BLaER1 treated with 17β-estradiol and CSF1 and Interleukin-3, amounts not matched to agents 10 nM and 100 nM (cell line): ENCODE measurements around the gene CHID1.

Experiments
- H3K27ac ChIP-seq, 11 experiments: shearing (Covaris generic); formaldehyde crosslinking; 2 replicates each; pipeline ENCODE4 v1.8.1; 2022
- H3K27me3 ChIP-seq, 11 experiments: shearing (Covaris generic); formaldehyde crosslinking; 2 replicates each; pipeline ENCODE4 v1.8.1; 2022
- H3K36me3 ChIP-seq, 11 experiments: shearing (Covaris generic); formaldehyde crosslinking; 2 replicates each; pipeline ENCODE4 v1.8.1; 2022
- H3K4me1 ChIP-seq, 10 experiments: shearing (Covaris generic); formaldehyde crosslinking; 2 replicates each; pipeline ENCODE4 v1.8.1; 2022
- H3K4me2 ChIP-seq, 11 experiments: shearing (Covaris generic); formaldehyde crosslinking; 2 replicates each; pipeline ENCODE4 v1.8.1; 2022
- H3K4me3 ChIP-seq, 10 experiments: shearing (Covaris generic); formaldehyde crosslinking; 2 replicates each; pipeline ENCODE4 v1.8.1; 2022
- H3K9ac ChIP-seq, 11 experiments: shearing (Covaris generic); formaldehyde crosslinking; 2 replicates each; pipeline ENCODE4 v1.8.1; 2022
- H3K9me3 ChIP-seq, 11 experiments: shearing (Covaris generic); formaldehyde crosslinking; replicated peaks in 1 of 11; 2 replicates each; pipeline ENCODE4 v1.8.1; 2022
- H4K20me1 ChIP-seq, 11 experiments: shearing (Covaris generic); formaldehyde crosslinking; 2 replicates each; pipeline ENCODE4 v1.8.1; 2022
- Cebpa-rat ChIP-seq, 11 experiments: shearing (Covaris generic); IDR thresholded peaks; 2 replicates each; pipeline ENCODE4 v1.8.1; 2022

Gene CHID1

GRCh38 chr11:826227-826621 is 84.4 kb downstream of the CHID1 start:
- TF ChIP-seq Cebpa-rat (IDR thresholded peaks at IDR 0.05) = no peak
- Histone ChIP-seq H3K9ac (peak overlapping the region in 5 of 11 experiments; percentile 45 to 75 (median 69); a peak in 10 of 22 replicates), H3K9me3 (no peaks in the 10 kb centered on the region)

GRCh38 chr11:825366-826226 is 85.0 kb downstream of the CHID1 start:
- H3K9me3 ChIP-seq = no peaks in the 10 kb centered on the region
- no peak overlapping the region; a peak in 1 of 20 replicates for H3K4me3 ChIP-seq
- no peak overlapping the region for H3K27ac ChIP-seq
- H3K4me2 ChIP-seq = peak overlapping the region; percentile 1 to 100 (median 100); a peak in 19 of 22 replicates
- peaks cover 25 to 97% (median 71%) of the 10 kb centered on the region in 11 experiments; a peak in 20 of 22 replicates for H4K20me1 ChIP-seq
- peaks cover 21 to 48% (median 35%) of the 10 kb centered on the region in 11 experiments for H3K36me3 ChIP-seq
- H3K27me3 ChIP-seq = peaks cover 55 to 65% (median 59%) of the 10 kb centered on the region in 11 experiments
- H3K4me1 ChIP-seq = peaks cover 65 to 100% (median 89%) of the 10 kb centered on the region in 10 experiments
- peak overlapping the region in 5 of 11 experiments; percentile 17 to 68 (median 27); a peak in 4 of 22 replicates for H3K9ac ChIP-seq
- TF ChIP-seq Cebpa-rat (IDR thresholded peaks at IDR 0.05) = no peak

More at GRCh38 chr11:826227-826621, 84.4 kb downstream of the CHID1 start:
- Histone ChIP-seq H3K27me3 (peaks cover 61 to 71% (median 66%) of the 10 kb centered on the region in 11 experiments), H3K4me3 (peak overlapping the region in 8 of 10 experiments; percentile 55 to 70 (median 62); a peak in 12 of 20 replicates), H3K36me3 (peaks cover 21 to 44% (median 35%) of the 10 kb centered on the region in 11 experiments), H4K20me1 (peaks cover 19 to 97% (median 71%) of the 10 kb centered on the region in 11 experiments; a peak in 20 of 22 replicates), H3K4me2 (peak overlapping the region; percentile 93 to 100 (median 100)), H3K4me1 (peaks cover 65 to 100% (median 89%) of the 10 kb centered on the region in 10 experiments), H3K27ac (peak overlapping the region in 4 of 11 experiments; percentile 18 to 57 (median 50); a peak in 5 of 22 replicates)

GRCh38 chr11:824942-825341 is 85.7 kb downstream of the CHID1 start:
- peak overlapping the region in 9 of 11 experiments; percentile 95 to 100 (median 100); a peak in 14 of 22 replicates for H3K4me2 ChIP-seq
- H3K27ac ChIP-seq = no peak overlapping the region
- no peak for TF ChIP-seq Cebpa-rat (IDR thresholded peaks at IDR 0.05)
- peaks cover 21 to 48% (median 35%) of the 10 kb centered on the region in 11 experiments for H3K36me3 ChIP-seq
- peaks cover 48 to 58% (median 53%) of the 10 kb centered on the region in 11 experiments for H3K27me3 ChIP-seq
- H3K4me1 ChIP-seq = peaks cover 63 to 99% (median 87%) of the 10 kb centered on the region in 10 experiments
- peaks cover 31 to 97% (median 71%) of the 10 kb centered on the region in 11 experiments; a peak in 20 of 22 replicates for H4K20me1 ChIP-seq
- H3K9me3 ChIP-seq = no peaks in the 10 kb centered on the region
- no peak overlapping the region for H3K4me3 ChIP-seq
- no peak overlapping the region for H3K9ac ChIP-seq

- Histone ChIP-seq H3K9ac (no peak overlapping the region), H3K36me3 (peaks cover 21 to 48% (median 35%) of the 10 kb centered on the region in 11 experiments), H3K4me3 (no peak overlapping the region), H3K4me2 (peak overlapping the region in 7 of 11 experiments; percentile 8 to 100 (median 24); a peak in 7 of 22 replicates), H4K20me1 (peaks cover 31 to 97% (median 67%) of the 10 kb centered on the region in 11 experiments; a peak in 20 of 22 replicates), H3K9me3 (no peaks in the 10 kb centered on the region), H3K27ac (no peak overlapping the region), H3K4me1 (peaks cover 57 to 93% (median 81%) of the 10 kb centered on the region in 10 experiments), H3K27me3 (peaks cover 43 to 52% (median 47%) of the 10 kb centered on the region in 11 experiments)
- TF ChIP-seq Cebpa-rat (IDR thresholded peaks at IDR 0.05) = no peak
Measured at GRCh38 chr11:824292-824880, 86.2 kb downstream of the CHID1 start.

GRCh38 chr11:823441-824291 is 86.9 kb downstream of the CHID1 start:
- peaks cover 31 to 93% (median 60%) of the 10 kb centered on the region in 11 experiments; a peak in 20 of 22 replicates for H4K20me1 ChIP-seq
- H3K4me3 ChIP-seq = no peak overlapping the region
- H3K9me3 ChIP-seq = no peaks in the 10 kb centered on the region
- peak overlapping the region in 5 of 11 experiments; percentile 28 to 100 (median 97); a peak in 4 of 22 replicates for H3K4me2 ChIP-seq
- no peak for TF ChIP-seq Cebpa-rat (IDR thresholded peaks at IDR 0.05)
- H3K36me3 ChIP-seq = peaks cover 21 to 48% (median 35%) of the 10 kb centered on the region in 11 experiments
- 0 out of 22 replicates have a peak overlapping the region, but pooled peaks of 1 of the 11 experiments have one; percentile 97 for H3K9ac ChIP-seq
- peak overlapping the region in 2 of 11 experiments; percentile 5 to 93; a peak in 1 of 22 replicates for H3K27ac ChIP-seq
- H3K4me1 ChIP-seq = peaks cover 54 to 91% (median 79%) of the 10 kb centered on the region in 10 experiments
- peaks cover 35 to 45% (median 40%) of the 10 kb centered on the region in 11 experiments for H3K27me3 ChIP-seq

GRCh38 chr11:821512-822371 is 88.9 kb downstream of the CHID1 start:
- Histone ChIP-seq H3K4me2 (peak overlapping the region; percentile 91 to 100 (median 98)), H3K36me3 (peaks cover 21 to 48% (median 35%) of the 10 kb centered on the region in 11 experiments), H3K4me3 (peak overlapping the region in 9 of 10 experiments; percentile 81 to 95 (median 84); a peak in 18 of 20 replicates), H3K27me3 (peaks cover 16 to 26% (median 21%) of the 10 kb centered on the region in 11 experiments), H3K9me3 (no peaks in the 10 kb centered on the region), H3K9ac (peak overlapping the region; percentile 93 to 97 (median 96)), H3K4me1 (peaks cover 40 to 73% (median 62%) of the 10 kb centered on the region in 10 experiments), H3K27ac (peak overlapping the region; percentile 8 to 96 (median 93); a peak in 21 of 22 replicates), H4K20me1 (peaks cover 28 to 89% (median 50%) of the 10 kb centered on the region in 11 experiments; a peak in 20 of 22 replicates)
- TF ChIP-seq Cebpa-rat (IDR thresholded peaks at IDR 0.05) = peak in 1 of 11 experiments; percentile 49; a peak in 2 of 22 replicates
